Measurements from ENCODE around the gene SPIRE1.
"Not testable (repeated sequence)": the region's sequence is repeated elsewhere in the genome, so short reads cannot be mapped to it uniquely, and the experiment has no call there.

The SPIRE1 gene

DNA sequence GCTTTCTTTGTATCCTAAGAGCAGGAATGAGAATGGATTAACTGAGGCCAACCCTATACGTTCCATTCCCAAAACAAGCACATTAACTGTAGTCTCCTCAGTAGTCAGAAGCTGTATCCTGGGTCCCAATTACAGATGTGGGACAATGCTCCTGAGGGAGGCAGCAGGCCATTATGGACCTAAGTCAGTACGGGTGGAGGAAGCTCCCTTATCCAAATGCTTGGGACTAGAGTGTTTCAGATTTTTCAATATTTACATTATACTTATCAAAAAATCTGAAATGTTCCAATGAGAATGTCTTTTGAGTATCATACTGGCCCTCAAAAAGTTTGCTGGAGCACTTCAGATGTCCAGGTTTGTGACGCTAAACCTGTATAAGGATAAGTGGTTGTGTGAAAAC is 160.1 kb downstream of the SPIRE1 start:
- no peak for TF ChIP-seq Cebpa-rat (IDR thresholded peaks at IDR 0.05)
- H3K27ac ChIP-seq: no peak overlapping the region
- no peaks in the 10 kb centered on the region for H3K36me3 ChIP-seq
- H3K4me1 ChIP-seq: no peaks in the 10 kb centered on the region
- no peaks in the 10 kb centered on the region for H3K9me3 ChIP-seq
- no peak overlapping the region for H3K4me3 ChIP-seq
- no peak overlapping the region for H3K4me2 ChIP-seq
- H4K20me1 ChIP-seq: no peaks in the 10 kb centered on the region
- H3K9ac ChIP-seq: no peak overlapping the region
- no peaks in the 10 kb centered on the region for H3K27me3 ChIP-seq

DNA sequence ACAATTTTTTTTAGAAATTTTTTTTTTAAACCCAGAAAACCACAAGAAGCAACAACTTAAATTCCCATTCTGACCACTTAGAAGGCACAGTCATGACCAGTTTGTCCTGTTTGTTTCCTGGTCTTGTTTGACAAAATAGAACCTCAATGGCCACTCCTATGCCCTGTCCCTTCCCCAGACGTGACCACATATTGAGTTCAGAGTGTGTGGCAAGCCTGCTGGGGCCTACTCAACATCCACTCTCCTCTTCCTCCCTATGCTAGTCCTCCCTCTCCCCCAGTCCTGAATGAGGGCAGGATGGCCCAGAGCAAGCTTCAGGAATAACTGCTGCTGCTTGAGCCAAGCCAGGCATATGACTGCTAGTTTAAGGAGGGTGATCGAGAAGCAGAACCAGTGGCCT is 160.6 kb downstream of the SPIRE1 start:
- no peak for TF ChIP-seq Cebpa-rat (IDR thresholded peaks at IDR 0.05)
- Histone ChIP-seq H3K36me3 (no peaks in the 10 kb centered on the region), H3K27ac (no peak overlapping the region), H3K9me3 (no peaks in the 10 kb centered on the region), H4K20me1 (no peaks in the 10 kb centered on the region), H3K27me3 (no peaks in the 10 kb centered on the region), H3K4me1 (no peaks in the 10 kb centered on the region), H3K4me3 (no peak overlapping the region), H3K4me2 (no peak overlapping the region), H3K9ac (no peak overlapping the region)

DNA sequence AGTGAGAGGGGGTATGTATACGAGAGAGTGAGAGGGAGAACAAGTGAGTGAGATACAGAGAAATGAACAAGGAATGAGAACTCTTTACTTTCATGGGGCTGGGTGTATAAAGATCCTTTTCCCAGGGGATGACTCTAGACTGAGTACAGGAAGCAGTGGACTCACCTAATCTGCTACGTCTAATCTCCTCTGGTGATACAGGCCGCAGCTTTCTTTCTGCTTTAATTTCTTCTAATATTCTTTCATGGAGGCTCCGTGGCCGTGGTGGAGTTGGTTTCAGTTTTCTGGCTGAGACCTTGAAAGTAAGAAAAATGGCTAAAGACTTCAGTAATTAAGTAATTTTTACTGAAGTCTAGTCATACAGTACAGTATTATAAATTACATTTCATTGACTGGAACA is 165.0 kb downstream of the SPIRE1 start:
- H3K4me3 ChIP-seq: no peak overlapping the region
- H3K9me3 ChIP-seq: no peaks in the 10 kb centered on the region
- no peaks in the 10 kb centered on the region for H3K27me3 ChIP-seq
- no peak for TF ChIP-seq Cebpa-rat (IDR thresholded peaks at IDR 0.05)
- H3K4me1 ChIP-seq: no peaks in the 10 kb centered on the region
- no peaks in the 10 kb centered on the region for H3K36me3 ChIP-seq
- no peaks in the 10 kb centered on the region for H4K20me1 ChIP-seq
- no peak overlapping the region for H3K27ac ChIP-seq
- no peak overlapping the region for H3K4me2 ChIP-seq
- H3K9ac ChIP-seq: no peak overlapping the region

DNA sequence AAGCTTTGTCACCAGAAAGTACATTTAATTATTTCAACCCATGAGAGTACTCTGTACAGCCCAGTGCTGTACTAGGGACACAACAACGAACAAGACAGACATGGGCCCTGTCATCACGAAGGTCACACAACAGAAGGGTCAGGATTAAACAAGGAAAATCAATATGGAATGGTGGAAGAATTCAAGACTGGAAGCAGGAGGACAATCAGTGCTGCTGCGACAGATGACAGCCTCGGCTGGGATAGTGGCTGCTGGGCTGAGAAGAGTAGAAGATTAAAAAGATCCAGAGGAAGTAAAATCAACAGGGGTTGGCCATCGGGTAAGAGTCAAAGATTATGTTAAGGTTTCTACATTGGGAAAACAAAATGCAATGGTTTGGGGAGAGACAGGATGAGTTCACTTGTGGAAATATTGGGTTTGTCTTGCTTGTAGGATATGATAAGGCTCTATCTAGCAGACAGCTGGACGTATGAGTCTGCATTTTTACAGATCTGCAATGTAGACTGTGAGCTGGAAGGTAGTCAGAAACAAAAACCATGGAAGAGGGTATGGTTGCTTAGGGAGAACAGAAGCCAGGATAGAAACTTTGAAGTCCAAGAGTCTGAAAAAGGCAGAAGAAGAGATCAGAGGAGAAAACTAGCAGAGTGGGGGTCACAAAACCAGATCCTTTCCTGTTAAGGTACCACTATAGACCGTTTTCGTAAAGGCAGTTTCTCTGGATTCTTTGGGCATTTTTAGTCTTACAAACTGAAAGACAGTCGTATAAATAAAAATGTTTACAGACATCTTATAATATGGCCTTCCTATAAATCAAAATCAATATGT is 166.1 kb downstream of the SPIRE1 start:
- H4K20me1 ChIP-seq: no peaks in the 10 kb centered on the region
- no peaks in the 10 kb centered on the region for H3K4me1 ChIP-seq
- no peak overlapping the region for H3K4me2 ChIP-seq
- no peaks in the 10 kb centered on the region for H3K9me3 ChIP-seq
- no peak overlapping the region for H3K9ac ChIP-seq
- no peaks in the 10 kb centered on the region for H3K36me3 ChIP-seq
- H3K4me3 ChIP-seq: no peak overlapping the region
- no peak overlapping the region for H3K27ac ChIP-seq
- no peaks in the 10 kb centered on the region for H3K27me3 ChIP-seq
- TF ChIP-seq Cebpa-rat (IDR thresholded peaks at IDR 0.05): no peak

DNA sequence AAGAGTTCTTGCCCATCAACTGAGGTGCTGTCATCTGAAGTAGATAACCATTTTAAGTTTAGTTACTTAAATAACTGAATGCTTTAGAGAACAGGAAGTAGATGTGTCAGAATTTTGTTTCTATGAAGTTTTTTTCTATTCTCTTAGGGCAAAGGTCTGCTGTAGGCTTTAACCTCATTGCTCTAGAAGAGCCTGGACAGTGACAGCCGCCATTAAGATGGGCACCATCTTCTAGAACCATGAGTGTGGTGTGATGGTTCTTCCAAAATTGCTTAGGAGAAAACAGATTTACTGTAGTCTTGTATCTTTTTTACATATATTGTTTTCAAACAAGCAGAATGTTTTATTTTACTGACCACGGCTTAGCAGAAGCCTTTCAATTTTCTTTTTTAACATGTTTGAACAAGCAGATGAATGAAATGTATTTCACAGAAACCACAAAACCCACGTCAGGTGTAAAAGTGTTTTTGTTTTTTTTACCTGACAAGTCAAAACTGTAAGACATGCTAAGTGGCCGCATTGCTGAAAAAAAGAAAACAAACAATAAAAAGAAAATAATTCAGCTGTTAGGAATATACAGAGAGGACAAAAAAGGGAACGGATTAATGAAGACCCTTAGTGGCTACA is 172.3 kb downstream of the SPIRE1 start:
- no peak for TF ChIP-seq Cebpa-rat (IDR thresholded peaks at IDR 0.05)
- H4K20me1 ChIP-seq: no peaks in the 10 kb centered on the region
- H3K36me3 ChIP-seq: no peaks in the 10 kb centered on the region
- H3K4me3 ChIP-seq: no peak overlapping the region
- no peak overlapping the region for H3K4me2 ChIP-seq
- H3K27me3 ChIP-seq: no peaks in the 10 kb centered on the region
- no peaks in the 10 kb centered on the region for H3K4me1 ChIP-seq
- no peak overlapping the region for H3K9ac ChIP-seq
- H3K27ac ChIP-seq: no peak overlapping the region
- H3K9me3 ChIP-seq: no peaks in the 10 kb centered on the region

DNA sequence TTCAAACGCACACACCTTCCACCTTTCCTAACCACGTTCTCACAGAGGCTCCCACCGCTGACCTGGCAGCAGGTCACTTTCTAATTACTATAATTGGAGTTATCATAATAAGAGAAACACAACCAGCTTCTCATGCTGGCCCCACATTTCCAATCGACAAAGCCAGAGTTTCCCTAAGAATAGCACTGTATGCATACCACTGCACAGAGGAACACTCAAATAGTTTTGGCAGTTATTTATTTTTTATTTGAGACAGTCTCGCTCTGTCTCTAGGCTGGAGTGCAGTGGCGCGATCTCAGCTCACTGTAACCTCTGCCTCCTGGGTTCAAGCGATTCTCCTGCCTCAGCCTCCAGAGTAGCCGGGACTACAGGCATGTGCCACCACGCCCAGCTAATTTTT is 176.0 kb downstream of the SPIRE1 start:
- not testable (repeated sequence) for H3K9ac ChIP-seq, H4K20me1 ChIP-seq, H3K36me3 ChIP-seq, H3K9me3 ChIP-seq, H3K27ac ChIP-seq, H3K27me3 ChIP-seq, H3K4me3 ChIP-seq, H3K4me1 ChIP-seq, H3K4me2 ChIP-seq

DNA sequence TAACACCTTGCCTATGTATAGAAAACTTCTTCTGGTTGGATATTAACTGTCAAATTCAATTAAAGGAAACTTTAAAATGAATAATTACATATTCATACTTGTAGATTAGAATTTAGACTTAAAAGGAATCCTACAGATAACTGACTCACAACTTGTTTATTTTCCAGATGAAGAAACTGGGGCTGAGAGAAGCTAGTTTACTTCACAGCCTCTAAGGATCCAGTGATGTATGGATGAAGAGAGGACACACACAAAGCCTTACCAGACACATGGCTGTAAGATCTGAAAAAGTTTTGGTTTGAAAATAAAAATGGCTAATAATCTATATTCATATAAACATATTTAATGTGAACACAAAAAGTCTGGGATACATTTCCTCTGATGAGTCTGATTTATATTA is 177.9 kb downstream of the SPIRE1 start:
- Histone ChIP-seq H3K27me3 (no peaks in the 10 kb centered on the region), H3K27ac (no peak overlapping the region), H3K4me3 (no peak overlapping the region), H3K9ac (no peak overlapping the region), H3K36me3 (no peaks in the 10 kb centered on the region), H3K4me1 (no peaks in the 10 kb centered on the region), H3K4me2 (no peak overlapping the region), H3K9me3 (no peaks in the 10 kb centered on the region), H4K20me1 (no peaks in the 10 kb centered on the region)
- no peak for TF ChIP-seq Cebpa-rat (IDR thresholded peaks at IDR 0.05)

DNA sequence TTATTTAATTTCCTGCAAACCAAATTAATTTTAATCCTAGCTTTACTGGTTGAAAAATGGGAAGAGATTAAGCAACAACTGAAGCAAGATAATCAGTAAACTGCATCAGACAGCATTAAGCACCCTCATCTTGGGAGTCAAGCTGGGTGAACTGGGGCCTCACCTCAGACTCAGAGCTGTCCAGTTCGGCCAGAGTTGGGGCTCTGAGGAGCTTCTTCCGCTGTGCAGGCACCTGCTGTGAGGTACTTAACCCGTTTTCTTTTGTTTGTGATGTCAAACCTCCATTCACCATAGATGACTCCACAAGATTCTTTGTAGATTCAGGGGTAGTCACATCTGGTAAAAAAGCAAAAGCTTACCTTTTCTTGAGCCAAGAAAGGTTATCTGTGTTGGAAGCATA is 178.4 kb downstream of the SPIRE1 start:
- Histone ChIP-seq H4K20me1 (no peaks in the 10 kb centered on the region), H3K9me3 (no peaks in the 10 kb centered on the region), H3K4me2 (no peak overlapping the region), H3K27ac (no peak overlapping the region), H3K27me3 (no peaks in the 10 kb centered on the region), H3K9ac (no peak overlapping the region), H3K4me3 (no peak overlapping the region), H3K36me3 (no peaks in the 10 kb centered on the region), H3K4me1 (no peaks in the 10 kb centered on the region)
- no peak for TF ChIP-seq Cebpa-rat (IDR thresholded peaks at IDR 0.05)

DNA sequence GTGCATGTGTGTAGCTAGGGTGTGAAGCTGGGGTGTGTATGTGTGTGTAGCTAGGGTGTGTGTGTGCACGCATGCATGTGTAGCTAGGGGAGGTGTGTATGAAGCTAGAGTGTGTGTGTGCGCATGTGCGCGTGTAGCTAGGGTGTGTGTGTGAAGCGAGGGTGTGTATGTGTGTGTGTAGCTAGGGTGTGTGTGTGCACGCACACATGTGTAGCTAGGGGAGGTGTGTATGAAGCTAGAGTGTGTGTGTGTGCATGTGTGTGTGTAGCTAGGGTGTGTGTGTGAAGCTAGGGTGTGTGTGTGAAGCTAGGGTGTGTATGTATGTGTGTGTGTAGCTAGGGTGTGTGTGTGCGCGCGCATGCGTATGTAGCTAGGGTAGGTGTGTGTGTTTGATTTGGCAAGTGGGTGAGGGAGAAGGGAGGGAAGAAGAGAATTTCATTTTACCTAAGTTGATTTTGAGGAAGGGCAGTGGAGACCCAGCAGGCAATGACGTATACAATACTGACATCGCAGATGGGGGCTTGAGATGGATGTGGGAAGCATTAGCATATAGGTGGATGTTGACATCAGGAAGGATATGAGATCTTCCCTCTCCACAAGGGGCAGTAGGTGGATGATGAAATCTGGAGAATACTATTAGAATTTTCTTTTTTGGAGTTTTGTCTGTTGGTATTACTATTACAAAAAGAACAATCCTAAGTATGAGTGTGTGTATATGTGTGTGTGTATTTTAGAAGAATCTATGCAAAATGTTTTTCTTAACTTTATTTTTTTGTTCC is 179.4 kb downstream of the SPIRE1 start:
- Histone ChIP-seq H3K27me3 (no peaks in the 10 kb centered on the region), H3K27ac (no peak overlapping the region), H3K9ac (no peak overlapping the region), H3K4me3 (no peak overlapping the region), H4K20me1 (no peaks in the 10 kb centered on the region), H3K4me2 (no peak overlapping the region), H3K4me1 (no peaks in the 10 kb centered on the region), H3K36me3 (no peaks in the 10 kb centered on the region), H3K9me3 (no peaks in the 10 kb centered on the region)
- no peak for TF ChIP-seq Cebpa-rat (IDR thresholded peaks at IDR 0.05)

DNA sequence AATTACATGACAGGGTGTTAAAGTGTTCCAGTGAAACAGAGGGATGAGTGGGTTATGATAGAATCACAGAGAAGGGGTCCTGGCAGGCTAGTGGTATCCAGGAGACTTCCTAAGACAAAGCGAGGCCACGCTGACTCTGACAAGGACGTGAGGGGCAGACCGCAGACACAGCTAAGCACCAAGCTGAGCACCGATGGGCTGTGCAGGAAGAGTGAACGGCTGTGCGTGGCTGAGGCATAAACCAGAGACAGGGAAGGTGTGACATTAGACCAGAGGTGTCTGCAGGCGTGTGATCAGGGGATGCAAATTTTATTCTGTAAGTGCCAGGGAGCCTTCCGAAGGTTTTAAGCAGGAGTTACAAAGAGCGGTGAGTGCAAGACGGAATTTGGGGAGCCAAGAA is 180.3 kb downstream of the SPIRE1 start:
- H3K36me3 ChIP-seq: no peaks in the 10 kb centered on the region
- H3K4me3 ChIP-seq: no peak overlapping the region
- no peaks in the 10 kb centered on the region for H3K9me3 ChIP-seq
- H3K4me1 ChIP-seq: no peaks in the 10 kb centered on the region
- no peak for TF ChIP-seq Cebpa-rat (IDR thresholded peaks at IDR 0.05)
- no peak overlapping the region for H3K4me2 ChIP-seq
- H3K9ac ChIP-seq: no peak overlapping the region
- H3K27ac ChIP-seq: no peak overlapping the region
- H3K27me3 ChIP-seq: no peaks in the 10 kb centered on the region
- no peaks in the 10 kb centered on the region for H4K20me1 ChIP-seq

Measured in BLaER1 (cell line).